ENCODE measurements around the gene CXCL16.
"Not testable (repeated sequence)": the region's sequence is repeated elsewhere in the genome, so short reads cannot be mapped to it uniquely, and the experiment has no call there.

Gene CXCL16

GRCh38 chr17:4708436-4708835, 31.3 kb downstream of the CXCL16 start:
- Histone ChIP-seq H3K9me3 (ENCODE audit: control insufficient read depth in 1 of 2, low read length in 2 of 2) (no peaks in the 10 kb centered on the region), H3K4me1 (ENCODE audit: control insufficient read depth in 1 of 2, insufficient read depth in 2 of 2, low read length in 2 of 2) (peaks cover 11 to 16% of the 10 kb centered on the region in 2 donors), H3K27me3 (ENCODE audit: low read depth, low read length) (no peaks in the 10 kb centered on the region), H3K27ac (ENCODE audit: low read length) (no peak overlapping the region), H3K4me3 (ENCODE audit: low read depth in 1 of 2, low read length in 2 of 2) (no peak overlapping the region), H3K36me3 (ENCODE audit: control insufficient read depth in 1 of 2, insufficient read depth in 2 of 2, low read length in 2 of 2) (no peaks in the 10 kb centered on the region)

- Histone ChIP-seq H3K9me3 (ENCODE audit: control insufficient read depth in 1 of 2, low read length in 2 of 2) (no peaks in the 10 kb centered on the region), H3K27me3 (ENCODE audit: low read depth, low read length) (no peaks in the 10 kb centered on the region), H3K27ac (ENCODE audit: low read length) (no peak overlapping the region), H3K4me1 (ENCODE audit: control insufficient read depth in 1 of 2, insufficient read depth in 2 of 2, low read length in 2 of 2) (peaks cover 0 to 22% of the 10 kb centered on the region in 2 donors), H3K4me3 (ENCODE audit: low read depth in 1 of 2, low read length in 2 of 2) (no peak overlapping the region), H3K36me3 (ENCODE audit: control insufficient read depth in 1 of 2, insufficient read depth in 2 of 2, low read length in 2 of 2) (no peaks in the 10 kb centered on the region)
These were observed 33.6 kb downstream of the CXCL16 start for GRCh38 chr17:4706121-4706520.

- H3K27me3 ChIP-seq (ENCODE audit: low read depth, low read length), result no peaks in the 10 kb centered on the region
- H3K27ac ChIP-seq (ENCODE audit: low read length), result no peak overlapping the region
- no peaks in the 10 kb centered on the region for H3K9me3 ChIP-seq (ENCODE audit: control insufficient read depth in 1 of 2, low read length in 2 of 2)
- H3K36me3 ChIP-seq (ENCODE audit: control insufficient read depth in 1 of 2, insufficient read depth in 2 of 2, low read length in 2 of 2), result no peaks in the 10 kb centered on the region
- peaks cover 0 to 19% of the 10 kb centered on the region in 2 donors for H3K4me1 ChIP-seq (ENCODE audit: control insufficient read depth in 1 of 2, insufficient read depth in 2 of 2, low read length in 2 of 2)
- peak overlapping the region in 1 of 2 donors; percentile 97 for H3K4me3 ChIP-seq (ENCODE audit: low read depth in 1 of 2, low read length in 2 of 2)
These were observed 34.7 kb downstream of the CXCL16 start for GRCh38 chr17:4704991-4705390.

- Histone ChIP-seq H3K4me1 (ENCODE audit: control insufficient read depth in 1 of 2, insufficient read depth in 2 of 2, low read length in 2 of 2) (peaks cover 0 to 17% of the 10 kb centered on the region in 2 donors), H3K4me3 (ENCODE audit: low read depth in 1 of 2, low read length in 2 of 2) (peak overlapping the region; percentile 92 to 97)
- not testable (repeated sequence) for H3K36me3 ChIP-seq (ENCODE audit: control insufficient read depth in 1 of 2, insufficient read depth in 2 of 2, low read length in 2 of 2); H3K27ac ChIP-seq (ENCODE audit: low read length); H3K9me3 ChIP-seq (ENCODE audit: control insufficient read depth in 1 of 2, low read length in 2 of 2); H3K27me3 ChIP-seq (ENCODE audit: low read depth, low read length)
These were observed 35.2 kb downstream of the CXCL16 start for GRCh38 chr17:4704574-4704907.

GRCh38 chr17:4703330-4703691, 36.4 kb downstream of the CXCL16 start:
- H3K27ac ChIP-seq (ENCODE audit: low read length), result peak overlapping the region; percentile 63
- peaks cover 0 to 16% of the 10 kb centered on the region in 2 donors for H3K4me1 ChIP-seq (ENCODE audit: control insufficient read depth in 1 of 2, insufficient read depth in 2 of 2, low read length in 2 of 2)
- peak overlapping the region; percentile 92 to 97 for H3K4me3 ChIP-seq (ENCODE audit: low read depth in 1 of 2, low read length in 2 of 2)
- H3K9me3 ChIP-seq (ENCODE audit: control insufficient read depth in 1 of 2, low read length in 2 of 2), result no peaks in the 10 kb centered on the region
- H3K36me3 ChIP-seq (ENCODE audit: control insufficient read depth in 1 of 2, insufficient read depth in 2 of 2, low read length in 2 of 2), result no peaks in the 10 kb centered on the region
- H3K27me3 ChIP-seq (ENCODE audit: low read depth, low read length), result no peaks in the 10 kb centered on the region

GRCh38 chr17:4701116-4701515, 38.6 kb downstream of the CXCL16 start:
- no peaks in the 10 kb centered on the region for H3K27me3 ChIP-seq (ENCODE audit: low read depth, low read length)
- H3K4me3 ChIP-seq (ENCODE audit: low read depth in 1 of 2, low read length in 2 of 2), result no peak overlapping the region
- H3K36me3 ChIP-seq (ENCODE audit: control insufficient read depth in 1 of 2, insufficient read depth in 2 of 2, low read length in 2 of 2), result peaks cover 5 to 7% of the 10 kb centered on the region in 2 donors
- no peak overlapping the region for H3K27ac ChIP-seq (ENCODE audit: low read length)
- H3K9me3 ChIP-seq (ENCODE audit: control insufficient read depth in 1 of 2, low read length in 2 of 2), result no peaks in the 10 kb centered on the region
- H3K4me1 ChIP-seq (ENCODE audit: control insufficient read depth in 1 of 2, insufficient read depth in 2 of 2, low read length in 2 of 2), result peaks cover 0 to 16% of the 10 kb centered on the region in 2 donors

- not testable (repeated sequence) for H3K27me3 ChIP-seq (ENCODE audit: low read depth, low read length); H3K27ac ChIP-seq (ENCODE audit: low read length); H3K9me3 ChIP-seq (ENCODE audit: control insufficient read depth in 1 of 2, low read length in 2 of 2); H3K36me3 ChIP-seq (ENCODE audit: control insufficient read depth in 1 of 2, insufficient read depth in 2 of 2, low read length in 2 of 2); H3K4me3 ChIP-seq (ENCODE audit: low read depth in 1 of 2, low read length in 2 of 2)
- peaks cover 0 to 16% of the 10 kb centered on the region in 2 donors for H3K4me1 ChIP-seq (ENCODE audit: control insufficient read depth in 1 of 2, insufficient read depth in 2 of 2, low read length in 2 of 2)
These were observed 40.2 kb downstream of the CXCL16 start for GRCh38 chr17:4699401-4700056.

- H3K27me3 ChIP-seq (ENCODE audit: low read depth, low read length), result no peaks in the 10 kb centered on the region
- no peak overlapping the region for H3K4me3 ChIP-seq (ENCODE audit: low read depth in 1 of 2, low read length in 2 of 2)
- peaks cover 5 to 7% of the 10 kb centered on the region in 2 donors for H3K36me3 ChIP-seq (ENCODE audit: control insufficient read depth in 1 of 2, insufficient read depth in 2 of 2, low read length in 2 of 2)
- H3K27ac ChIP-seq (ENCODE audit: low read length), result peak overlapping the region; percentile 46
- H3K9me3 ChIP-seq (ENCODE audit: control insufficient read depth in 1 of 2, low read length in 2 of 2), result no peaks in the 10 kb centered on the region
- H3K4me1 ChIP-seq (ENCODE audit: control insufficient read depth in 1 of 2, insufficient read depth in 2 of 2, low read length in 2 of 2), result peaks cover 0 to 5% of the 10 kb centered on the region in 2 donors
These were observed 43.3 kb downstream of the CXCL16 start for GRCh38 chr17:4696437-4696805.

GRCh38 chr17:4693416-4693815, 46.3 kb downstream of the CXCL16 start:
- Histone ChIP-seq H3K4me3 (ENCODE audit: low read depth in 1 of 2, low read length in 2 of 2) (no peak overlapping the region), H3K27ac (ENCODE audit: low read length) (no peak overlapping the region), H3K27me3 (ENCODE audit: low read depth, low read length) (no peaks in the 10 kb centered on the region), H3K36me3 (ENCODE audit: control insufficient read depth in 1 of 2, insufficient read depth in 2 of 2, low read length in 2 of 2) (peaks cover 11% of the 10 kb centered on the region in 2 donors), H3K9me3 (ENCODE audit: control insufficient read depth in 1 of 2, low read length in 2 of 2) (no peaks in the 10 kb centered on the region), H3K4me1 (ENCODE audit: control insufficient read depth in 1 of 2, insufficient read depth in 2 of 2, low read length in 2 of 2) (peaks cover 0 to 7% of the 10 kb centered on the region in 2 donors)

GRCh38 chr17:4691686-4692085, 48.0 kb downstream of the CXCL16 start:
- Histone ChIP-seq H3K4me1 (ENCODE audit: control insufficient read depth in 1 of 2, insufficient read depth in 2 of 2, low read length in 2 of 2) (peaks cover 0 to 7% of the 10 kb centered on the region in 2 donors), H3K9me3 (ENCODE audit: control insufficient read depth in 1 of 2, low read length in 2 of 2) (no peaks in the 10 kb centered on the region), H3K27me3 (ENCODE audit: low read depth, low read length) (no peaks in the 10 kb centered on the region), H3K4me3 (ENCODE audit: low read depth in 1 of 2, low read length in 2 of 2) (no peak overlapping the region), H3K27ac (ENCODE audit: low read length) (no peak overlapping the region), H3K36me3 (ENCODE audit: control insufficient read depth in 1 of 2, insufficient read depth in 2 of 2, low read length in 2 of 2) (peaks cover 5 to 8% of the 10 kb centered on the region in 2 donors)

GRCh38 chr17:4690745-4691144, 49.0 kb downstream of the CXCL16 start:
- Histone ChIP-seq H3K27me3 (ENCODE audit: low read depth, low read length) (no peaks in the 10 kb centered on the region), H3K27ac (ENCODE audit: low read length) (no peak overlapping the region), H3K4me1 (ENCODE audit: control insufficient read depth in 1 of 2, insufficient read depth in 2 of 2, low read length in 2 of 2) (peaks cover 0 to 7% of the 10 kb centered on the region in 2 donors), H3K4me3 (ENCODE audit: low read depth in 1 of 2, low read length in 2 of 2) (no peak overlapping the region), H3K9me3 (ENCODE audit: control insufficient read depth in 1 of 2, low read length in 2 of 2) (no peaks in the 10 kb centered on the region), H3K36me3 (ENCODE audit: control insufficient read depth in 1 of 2, insufficient read depth in 2 of 2, low read length in 2 of 2) (peaks cover 4 to 10% of the 10 kb centered on the region in 2 donors)

- not testable (repeated sequence) for H3K27me3 ChIP-seq (ENCODE audit: low read depth, low read length); H3K4me3 ChIP-seq (ENCODE audit: low read depth in 1 of 2, low read length in 2 of 2); H3K27ac ChIP-seq (ENCODE audit: low read length)
These were observed 49.9 kb downstream of the CXCL16 start for GRCh38 chr17:4689872-4690271.

More at GRCh38 chr17:4689872-4690271, 49.9 kb downstream of the CXCL16 start:
- not testable (repeated sequence) for H3K9me3 ChIP-seq (ENCODE audit: control insufficient read depth in 1 of 2, low read length in 2 of 2); H3K4me1 ChIP-seq (ENCODE audit: control insufficient read depth in 1 of 2, insufficient read depth in 2 of 2, low read length in 2 of 2)
- H3K36me3 ChIP-seq (ENCODE audit: control insufficient read depth in 1 of 2, insufficient read depth in 2 of 2, low read length in 2 of 2), result peaks cover 4 to 10% of the 10 kb centered on the region in 2 donors
